NCI-H2227 (cell line): ENCODE data around the gene PHF11.

ENCODE experiments used
- DNase-seq: peaks from one replicate; lab custom pipeline; 2025; ENCODE audit not compliant: unreplicated experiment; lab: John Stamatoyannopoulos, UW

PHF11 gene

DNA sequence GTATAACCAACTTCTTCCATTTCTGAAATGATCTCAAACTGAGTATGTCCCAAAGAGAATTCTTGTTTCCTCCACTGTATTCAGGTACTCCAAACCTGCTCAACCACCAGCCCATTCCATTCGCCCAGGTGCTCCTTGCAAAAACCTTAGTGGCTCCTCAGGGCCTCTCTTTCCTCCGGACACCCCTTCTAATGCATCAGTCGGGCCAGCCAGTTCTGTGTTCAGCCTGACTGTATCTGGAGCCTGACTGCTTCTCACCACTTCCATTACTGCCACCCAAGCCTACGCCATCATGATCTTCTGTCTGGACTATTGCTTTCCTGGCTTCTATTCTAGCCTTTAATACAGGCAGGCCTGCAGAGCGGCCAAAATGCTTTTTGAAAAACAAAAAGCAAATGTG is 1.5 kb downstream of the PHF11 start:
- DNase-seq = no peak

DNA sequence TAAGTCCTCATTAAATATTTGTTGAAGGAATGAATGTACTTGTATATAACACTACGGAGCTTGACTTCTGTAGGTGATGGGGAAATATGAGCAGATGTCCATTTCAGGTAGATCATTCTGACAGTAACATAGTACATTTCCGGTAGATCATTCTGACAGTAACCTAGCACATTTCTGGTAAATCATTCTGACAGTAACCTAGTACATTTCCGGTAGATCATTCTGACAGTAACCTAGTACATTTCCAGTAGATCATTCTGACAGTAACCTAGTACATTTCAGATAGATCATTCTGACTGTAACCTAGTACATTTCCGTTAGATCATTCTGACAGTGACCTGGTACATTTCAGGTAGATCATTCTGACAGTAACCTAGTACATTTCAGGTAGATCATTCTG is 2.5 kb downstream of the PHF11 start:
- DNase-seq = no peak

DNA sequence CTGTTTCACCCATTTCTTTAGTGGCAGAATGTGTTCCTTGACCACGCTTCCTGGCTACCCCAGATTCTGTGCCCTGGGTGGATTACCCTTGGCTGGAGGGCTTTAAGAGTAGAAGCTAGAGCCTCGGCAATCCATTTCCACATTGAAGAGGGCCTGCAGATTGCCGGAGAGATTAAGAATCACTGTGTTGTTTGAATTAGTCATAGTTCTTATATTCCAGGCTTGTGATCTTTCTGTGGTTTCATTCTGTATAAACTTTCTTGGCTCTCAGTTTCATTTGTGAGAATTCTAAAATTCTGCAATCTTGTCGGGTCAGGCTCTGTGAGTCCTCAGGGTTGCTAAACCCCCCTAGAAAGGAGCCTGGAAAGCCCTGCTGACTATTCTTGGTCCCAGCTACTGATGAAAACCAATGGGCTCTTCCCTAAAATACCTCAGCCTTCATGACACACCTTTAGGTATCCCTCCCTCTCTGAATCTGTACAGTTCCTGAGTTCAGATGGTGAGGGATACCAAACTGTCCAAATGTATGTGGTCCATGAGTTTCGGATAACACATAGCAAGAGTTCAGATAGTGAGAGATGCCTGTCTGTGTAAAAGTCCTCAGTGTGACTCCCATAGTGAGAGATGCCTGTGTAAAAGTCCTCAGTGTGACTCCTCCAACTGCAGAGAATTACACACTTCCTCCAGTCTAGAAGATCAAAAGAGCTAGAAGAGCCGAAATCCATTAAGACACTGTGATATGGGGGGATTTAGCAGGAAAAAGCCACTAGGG is 4.3 kb downstream of the PHF11 start:
- DNase-seq = no peak

- no peak for DNase-seq
Measured at GRCh38 chr13:49502954-49503353, 7.2 kb downstream of the PHF11 start.

DNA sequence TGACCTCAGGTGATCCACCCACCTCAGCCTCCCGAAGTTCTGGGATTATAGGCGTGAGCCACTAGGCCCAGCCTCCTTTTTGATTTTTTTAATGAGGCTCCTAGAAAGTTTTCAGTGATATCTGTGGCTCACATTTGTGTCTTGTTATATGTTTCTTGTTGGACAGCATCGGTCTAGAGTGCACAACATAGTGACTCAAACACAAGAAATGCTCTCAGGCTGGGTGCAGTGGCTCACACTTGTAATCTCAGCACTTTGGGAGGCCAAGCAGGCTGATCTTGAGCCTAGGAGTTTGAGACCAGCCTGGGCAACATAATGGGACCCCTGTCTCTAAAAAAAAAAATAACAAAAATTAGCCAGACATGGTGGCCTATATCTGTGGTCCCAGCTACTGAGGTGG is 8.2 kb downstream of the PHF11 start:
- no peak for DNase-seq

- no peak for DNase-seq
Measured at GRCh38 chr13:49512578-49512977, 16.8 kb downstream of the PHF11 start.

DNA sequence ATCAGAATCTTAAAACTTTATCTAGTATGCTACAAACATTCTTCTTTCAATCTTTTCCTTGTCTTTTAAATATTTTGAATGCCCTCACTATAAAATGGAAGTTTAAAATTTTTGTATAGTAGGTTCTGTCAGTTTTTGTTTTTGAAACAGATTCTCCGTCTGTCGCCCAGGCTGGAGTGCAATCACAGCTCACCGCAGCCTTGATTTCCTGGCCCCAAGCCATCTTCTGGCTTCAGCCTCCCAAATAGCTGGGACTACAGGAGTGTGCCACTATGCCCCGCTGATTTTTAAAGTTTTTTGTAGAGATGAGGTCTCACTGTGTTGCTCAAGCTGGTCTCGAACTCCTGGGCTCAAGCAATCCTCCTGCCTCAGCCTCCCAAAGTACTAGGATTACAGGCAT is 20.7 kb downstream of the PHF11 start:
- no peak for DNase-seq

GRCh38 chr13:49517461-49517860 is 21.7 kb downstream of the PHF11 start:
- DNase-seq = no peak

DNA sequence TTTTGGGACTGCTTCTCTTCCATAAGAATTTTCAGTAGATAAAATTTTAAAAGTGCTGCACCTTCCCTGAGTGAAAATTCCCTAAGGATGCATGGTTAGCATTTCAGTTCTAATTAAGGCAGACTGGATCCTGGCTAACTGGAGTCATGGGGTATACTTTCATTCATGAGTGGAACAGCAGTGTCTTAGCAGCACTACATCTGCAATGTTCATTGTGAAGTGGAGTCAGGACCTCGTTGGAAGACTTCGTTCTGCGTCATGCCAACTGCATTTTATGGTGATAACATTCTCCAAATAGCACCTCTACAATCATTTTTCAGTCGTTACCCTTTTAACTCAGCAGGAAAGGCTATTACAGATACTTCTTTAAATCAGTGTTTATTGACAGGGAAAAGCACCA is 25.5 kb downstream of the PHF11 start:
- peak; percentile 20 for DNase-seq

DNA sequence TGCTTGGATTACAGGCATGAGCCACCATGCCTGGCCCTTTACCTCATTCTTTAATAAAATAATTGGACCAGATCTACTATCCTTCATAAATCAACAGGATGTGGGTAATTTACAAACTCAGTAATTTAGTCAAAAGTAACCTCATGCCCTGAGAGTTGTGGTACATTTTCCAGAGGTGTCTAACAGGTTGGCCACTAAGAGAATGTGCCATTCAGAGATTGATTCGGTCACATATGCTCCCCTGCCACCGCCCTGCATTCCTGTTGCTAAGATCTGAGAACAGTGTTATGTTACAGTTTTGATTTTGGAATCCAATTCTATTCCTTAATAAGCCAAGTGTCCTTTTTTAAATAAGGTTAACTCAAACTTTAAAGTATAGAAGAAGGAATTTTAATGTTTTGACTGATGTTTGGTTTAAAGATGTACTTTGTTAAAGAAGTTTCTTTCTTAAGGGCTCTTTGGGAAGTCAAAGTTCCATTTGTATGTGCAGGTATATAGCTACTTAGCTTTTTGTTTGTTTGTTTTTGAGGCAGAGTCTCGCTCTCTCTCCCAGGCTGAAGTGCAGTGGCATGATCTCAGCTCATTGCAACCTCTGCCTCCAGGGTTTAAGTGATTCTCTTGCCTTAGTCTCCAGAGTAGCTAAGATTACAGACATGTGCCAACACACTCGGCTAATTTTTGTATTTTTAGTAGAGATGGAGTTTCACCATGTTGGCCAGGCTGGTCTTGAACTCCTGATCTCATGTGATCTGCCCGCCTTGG is 29.2 kb downstream of the PHF11 start:
- no peak for DNase-seq

- no peak for DNase-seq
Measured at GRCh38 chr13:49527123-49527522, 31.4 kb downstream of the PHF11 start.

DNA sequence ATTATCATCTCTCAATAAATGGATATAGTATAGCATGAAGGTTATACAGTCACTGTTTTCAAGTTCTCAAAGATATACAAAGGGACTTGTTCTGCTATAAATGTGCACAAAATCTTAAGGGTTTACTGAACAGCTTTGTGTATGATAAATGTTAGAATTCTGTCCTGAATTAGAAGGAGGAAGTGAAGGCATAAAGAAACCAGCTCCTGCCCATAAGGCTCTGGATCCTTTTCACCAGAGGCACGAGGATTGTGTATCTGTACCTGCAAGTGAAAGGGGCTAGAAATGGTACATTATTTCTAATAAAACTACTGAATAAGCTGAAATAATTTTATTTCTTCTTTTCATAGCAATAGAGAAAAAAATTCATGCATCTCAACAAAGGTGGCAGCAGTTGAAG is 32.4 kb downstream of the PHF11 start:
- DNase-seq = no peak

GRCh38 chr13:49530457-49530856 is 34.7 kb downstream of the PHF11 start:
- DNase-seq = no peak

- no peak for DNase-seq
Measured at GRCh38 chr13:49532593-49532992, 36.8 kb downstream of the PHF11 start.

- DNase-seq = no peak
Measured at GRCh38 chr13:49533011-49533410, 37.3 kb downstream of the PHF11 start.

- DNase-seq = no peak
Measured at GRCh38 chr13:49533591-49534269, 38.0 kb downstream of the PHF11 start.

DNA sequence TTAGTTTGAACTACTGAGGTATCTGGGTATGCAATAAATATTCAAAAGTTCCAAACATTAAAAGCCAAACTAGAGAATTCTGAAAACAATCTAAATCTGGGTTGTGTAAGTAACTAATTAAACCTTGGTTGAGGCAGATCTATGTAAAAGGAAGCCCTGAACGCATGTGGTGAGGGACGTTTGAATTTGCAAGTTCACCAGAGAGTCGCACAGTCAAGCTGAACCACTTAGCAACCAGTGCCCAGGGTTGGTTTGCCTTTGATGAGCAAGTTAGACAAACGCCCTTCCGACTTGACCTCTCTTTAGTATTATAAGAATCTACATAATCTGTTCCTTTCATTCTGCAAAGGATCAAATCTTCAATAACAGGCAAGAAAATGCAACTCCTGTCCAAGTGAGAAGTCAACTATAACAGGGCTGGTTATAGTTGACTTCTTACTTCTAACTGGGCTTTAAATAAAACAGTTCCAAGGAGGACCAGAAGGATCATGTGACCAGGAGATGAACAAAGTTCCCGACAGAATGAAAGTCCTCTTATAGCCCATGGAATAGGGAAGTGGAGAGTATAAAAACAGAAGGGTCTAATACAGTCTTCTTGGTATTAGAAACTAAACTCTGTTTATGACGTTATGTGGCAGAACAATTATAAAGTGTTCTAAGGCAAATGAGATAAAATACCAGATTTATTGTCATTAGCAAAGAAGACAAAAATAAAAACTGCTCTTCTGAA is 40.6 kb downstream of the PHF11 start:
- no peak for DNase-seq

GRCh38 chr13:49538404-49538803 is 42.7 kb downstream of the PHF11 start:
- no peak for DNase-seq

- DNase-seq = no peak
Measured at GRCh38 chr13:49539313-49539712, 43.6 kb downstream of the PHF11 start.

DNA sequence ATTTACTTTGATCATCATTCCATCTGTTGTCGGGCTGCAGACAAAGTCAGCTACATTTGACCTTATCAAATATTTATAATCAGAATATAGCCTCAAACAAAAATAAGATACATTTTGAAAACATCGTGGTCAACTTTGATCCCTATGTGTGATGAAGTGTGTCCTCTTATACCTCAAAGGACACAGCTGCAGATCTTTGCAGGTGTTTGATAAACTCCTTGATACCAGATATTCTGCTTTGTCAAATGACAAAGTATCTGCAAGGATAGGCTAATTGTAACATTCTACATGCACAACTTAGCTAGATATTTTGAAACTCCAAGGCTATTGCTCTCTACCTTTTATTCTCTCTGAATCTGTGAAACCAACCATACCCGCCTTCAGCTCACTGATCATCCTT is 44.0 kb downstream of the PHF11 start:
- DNase-seq = no peak

GRCh38 chr13:49540552-49540951 is 44.8 kb downstream of the PHF11 start:
- DNase-seq = no peak
